Gastroesophageal sphincter (tissue), 4 donors: ENCODE data around the gene CENPU. TPM values are rescaled to one million over a fixed set of nuclear protein-coding genes. Genes with fewer than 3 reads are reported as not detected.

Experiments used
- ATAC-seq: fragments of 150-250 bp; one replicate; pipeline ENCODE4 v1.9.1; 2016; ENCODE audit warnings: mild to moderate bottlenecking, moderate library complexity
- H3K27ac ChIP-seq, 4 donors: fragments of 200-600 bp; sonication (generic) in 3 of 4; 1 replicate in 3 of 4; 2 replicates in 1 of 4; pipeline ENCODE4 v1.5.1; 2016 to 2019
- H3K27me3 ChIP-seq: fragments of 200-600 bp; sonication (generic); one replicate; pipeline ENCODE4 v1.5.1; 2019
- H3K36me3 ChIP-seq, 2 donors: fragments of 200-600 bp; sonication (generic); one replicate each; pipeline ENCODE4 v1.5.1; 2019; ENCODE audit warnings: control low read depth in 1 of 2
- H3K4me1 ChIP-seq, 3 donors: fragments of 200-600 bp; sonication (generic); 1 replicate in 2 of 3; 2 replicates in 1 of 3; pipeline ENCODE4 v1.5.1; 2016 to 2019; ENCODE audit warnings: control low read depth in 2 of 3
- H3K4me3 ChIP-seq, 2 donors: fragments of 200-600 bp; sonication (generic); one replicate each; pipeline ENCODE4 v1.5.1; 2019; ENCODE audit warnings: mild to moderate bottlenecking in 1 of 2, moderate library complexity in 1 of 2
- H3K9me3 ChIP-seq, 3 donors: fragments of 200-600 bp; sonication (generic); one replicate each; pipeline ENCODE4 v1.5.1; 2017 to 2019; ENCODE audit warnings: control low read depth in 2 of 3
- EP300 ChIP-seq: sonication (generic); formaldehyde crosslinking; IDR thresholded peaks from one replicate; pipeline ENCODE4 v1.6.1; 2017; ENCODE audit warnings: antibody characterized with exemption, mild to moderate bottlenecking
- POLR2A ChIP-seq, 2 donors: fragments of 450-650 bp; IDR thresholded peaks; one replicate each; pipeline ENCODE4 v1.6.1; 2017; ENCODE audit warnings: antibody characterized with exemption in 2 of 2, mild to moderate bottlenecking in 2 of 2, moderate library complexity in 1 of 2
- POLR2AphosphoS5 ChIP-seq: sonication (generic); formaldehyde crosslinking; IDR thresholded peaks from one replicate; pipeline ENCODE4 v1.6.1; 2017; ENCODE audit warnings: antibody characterized with exemption
- WGBS, 2 donors: methylation state at CpG; one replicate each; pipeline ENCODE4 v1.1.5; 2018; ENCODE audit warnings: low coverage in 1 of 2; 5-methylcytosine and 5-hydroxymethylcytosine counted together
- total RNA-seq, 4 donors: library from RNA; depleted of rRNA; stranded (reverse); fragments of >200 nt; gene quantifications; one replicate each; pipeline ENCODE4 v1.1.0, GENCODE V29; 2016
- TF ChIP-seq, protein P1 (sequence below), 4 experiments: fragments of 200-600 bp in 2 of 4; fragments of 450-650 bp in 2 of 4; sonication (generic) in 1 of 4; IDR thresholded peaks; one replicate each; pipeline ENCODE4 v1.5.1; 2017 to 2019; ENCODE audit warnings: antibody characterized with exemption in 4 of 4, mild to moderate bottlenecking in 2 of 4, moderate library complexity in 2 of 4

Gene CENPU
- total RNA-seq, 4 donors from 2014 or later, result 0.54 to 8.0 (median 1.1) TPM; not detected in 1

DNA sequence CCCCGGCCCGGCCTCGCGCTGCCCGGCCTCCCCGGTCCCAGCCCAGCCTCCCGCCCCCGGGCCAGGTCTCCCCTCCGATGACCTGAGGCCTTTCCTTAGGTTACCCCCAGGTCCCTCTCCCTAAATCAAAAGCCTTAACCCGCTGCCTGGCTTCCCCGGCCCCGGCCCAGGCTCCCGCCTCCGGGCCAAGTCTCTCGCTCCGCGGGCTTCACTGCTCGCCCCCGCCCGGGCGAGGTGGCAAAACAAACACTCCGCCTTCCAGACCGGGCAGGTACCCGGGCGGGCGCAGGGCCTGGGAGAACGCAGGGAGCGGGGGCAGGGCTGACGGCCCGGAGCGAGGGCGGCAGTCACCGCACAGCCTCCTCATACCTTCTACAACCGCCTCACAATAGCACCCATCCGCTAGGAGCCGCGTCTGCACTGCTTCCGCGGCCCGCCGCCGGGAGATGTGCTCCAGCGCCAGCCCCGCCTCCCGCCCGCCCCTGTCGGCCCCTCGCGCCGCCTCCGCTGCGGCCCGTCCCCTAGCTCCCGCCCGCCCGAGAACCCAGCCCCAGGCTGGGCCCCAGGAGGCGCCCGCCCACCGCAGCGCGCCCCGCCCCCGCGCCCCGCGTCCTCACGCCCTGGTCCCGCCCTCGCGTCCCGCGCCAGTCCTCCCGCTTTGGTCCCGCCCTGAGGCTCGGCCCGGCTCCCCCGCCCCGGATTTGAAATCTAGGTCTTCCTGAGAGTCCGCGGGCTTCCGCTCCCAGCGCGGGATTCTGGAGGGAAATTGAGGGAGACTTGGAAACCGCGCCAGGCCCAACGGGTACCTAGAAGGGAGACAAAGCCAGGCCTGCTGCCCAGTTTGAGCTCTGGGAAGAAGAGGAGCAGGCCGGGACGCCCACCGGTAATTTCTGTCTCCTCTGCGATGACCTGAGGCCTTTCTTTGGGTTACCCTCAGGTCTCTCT is 84.6 kb downstream of the CENPU start, which contains the start of the genes CASP3 and PRIMPOL:
CASP3 (minus strand) TSS at position 422 of the 945 bp plus-strand sequence. CDS start 10,994 bp downstream, outside the sequence.
PRIMPOL (plus strand) TSS at position 713 of the 945 bp plus-strand sequence. CDS start 7,403 bp downstream, outside the sequence.
- H3K27me3 ChIP-seq, result no peaks in the 10 kb centered on the region
- H3K4me3 ChIP-seq, result peak within 1 kb of the TSS; percentile 65 to 88
- peaks cover 0 to 5% of the 10 kb centered on the region in 2 donors for H3K36me3 ChIP-seq
- TF ChIP-seq, protein P1, sequence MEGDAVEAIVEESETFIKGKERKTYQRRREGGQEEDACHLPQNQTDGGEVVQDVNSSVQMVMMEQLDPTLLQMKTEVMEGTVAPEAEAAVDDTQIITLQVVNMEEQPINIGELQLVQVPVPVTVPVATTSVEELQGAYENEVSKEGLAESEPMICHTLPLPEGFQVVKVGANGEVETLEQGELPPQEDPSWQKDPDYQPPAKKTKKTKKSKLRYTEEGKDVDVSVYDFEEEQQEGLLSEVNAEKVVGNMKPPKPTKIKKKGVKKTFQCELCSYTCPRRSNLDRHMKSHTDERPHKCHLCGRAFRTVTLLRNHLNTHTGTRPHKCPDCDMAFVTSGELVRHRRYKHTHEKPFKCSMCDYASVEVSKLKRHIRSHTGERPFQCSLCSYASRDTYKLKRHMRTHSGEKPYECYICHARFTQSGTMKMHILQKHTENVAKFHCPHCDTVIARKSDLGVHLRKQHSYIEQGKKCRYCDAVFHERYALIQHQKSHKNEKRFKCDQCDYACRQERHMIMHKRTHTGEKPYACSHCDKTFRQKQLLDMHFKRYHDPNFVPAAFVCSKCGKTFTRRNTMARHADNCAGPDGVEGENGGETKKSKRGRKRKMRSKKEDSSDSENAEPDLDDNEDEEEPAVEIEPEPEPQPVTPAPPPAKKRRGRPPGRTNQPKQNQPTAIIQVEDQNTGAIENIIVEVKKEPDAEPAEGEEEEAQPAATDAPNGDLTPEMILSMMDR (IDR thresholded peaks at IDR 0.05), result peak in 3 of 4 experiments; percentile 26 to 48 (median 32)
- TF ChIP-seq POLR2A (IDR thresholded peaks at IDR 0.05) (peak; percentile 93 to 94), POLR2AphosphoS5 (peak; percentile 96), EP300 (no peak)
- H3K4me1 ChIP-seq, result peaks cover 11 to 60% (median 21%) of the 10 kb centered on the region in 3 donors
- peak within 1 kb of the TSS; percentile 94 to 99 (median 96) for H3K27ac ChIP-seq
- peak; percentile 98 for ATAC-seq
- H3K9me3 ChIP-seq, result no peaks in the 10 kb centered on the region
- no CpG with 5 or more reads among the region's 90 CpGs for WGBS, 2 donors

GRCh38 chr4:184648313-184649025 is 85.4 kb downstream of the CENPU start:
- Histone ChIP-seq H3K9me3 (no peaks in the 10 kb centered on the region), H3K4me1 (peaks cover 11 to 66% (median 21%) of the 10 kb centered on the region in 3 donors)
- peak; percentile 48 for ATAC-seq

GRCh38 chr4:184648054-184648312 is 85.9 kb downstream of the CENPU start:
- peaks cover 11 to 66% (median 21%) of the 10 kb centered on the region in 3 donors for H3K4me1 ChIP-seq
- ATAC-seq, result no peak
- no peaks in the 10 kb centered on the region for H3K27me3 ChIP-seq
- WGBS, 2 donors, result 8 to 9% methylated on average over 5 to 6 of the region's 6 CpGs
- H3K27ac ChIP-seq, result peak overlapping the region; percentile 94 to 99 (median 96)
- TF ChIP-seq EP300, result no peak
- no peak for TF ChIP-seq POLR2A (IDR thresholded peaks at IDR 0.05)
- TF ChIP-seq, protein P1 (IDR thresholded peaks at IDR 0.05), result no peak
- TF ChIP-seq POLR2AphosphoS5, result no peak
- H3K9me3 ChIP-seq, result no peaks in the 10 kb centered on the region
- peak overlapping the region; percentile 65 to 88 for H3K4me3 ChIP-seq
- no peaks in the 10 kb centered on the region for H3K36me3 ChIP-seq

More at GRCh38 chr4:184648313-184649025, 85.4 kb downstream of the CENPU start:
- Histone ChIP-seq H3K4me3 (peak overlapping the region; percentile 65 to 88), H3K36me3 (no peaks in the 10 kb centered on the region), H3K27ac (peak overlapping the region; percentile 94 to 99 (median 96)), H3K27me3 (no peaks in the 10 kb centered on the region)
- TF ChIP-seq POLR2AphosphoS5 (peak; percentile 37), EP300 (no peak), POLR2A (IDR thresholded peaks at IDR 0.05) (no peak)
- TF ChIP-seq, protein P1 (IDR thresholded peaks at IDR 0.05), result no peak
- 0 to 1% methylated on average over 16 to 18 of the region's 52 CpGs for WGBS, 2 donors

GRCh38 chr4:184647266-184648053 is 86.4 kb downstream of the CENPU start:
- Histone ChIP-seq H3K27me3 (no peaks in the 10 kb centered on the region), H3K27ac (peak overlapping the region in 3 of 4 donors; percentile 94 to 99 (median 96)), H3K4me3 (peak overlapping the region; percentile 65 to 88), H3K9me3 (no peaks in the 10 kb centered on the region), H3K4me1 (peaks cover 11 to 68% (median 21%) of the 10 kb centered on the region in 3 donors), H3K36me3 (no peaks in the 10 kb centered on the region)
- TF ChIP-seq, protein P1 (IDR thresholded peaks at IDR 0.05), result no peak
- TF ChIP-seq POLR2A (IDR thresholded peaks at IDR 0.05) (no peak), POLR2AphosphoS5 (no peak), EP300 (no peak)
- WGBS, 2 donors, result 48 to 58% methylated on average over 7 of the region's 7 CpGs
- ATAC-seq, result no peak
